ENCODE data around the gene GSTM4. TPM values are rescaled to one million over a fixed set of nuclear protein-coding genes. Genes with fewer than 3 reads are reported as not detected.

Gene GSTM4
- total and polyA plus RNA-seq, 2 donors (not counting 1 experiment from before 2014, with no cell fraction given), result 17.7 to 30.8 TPM

DNA sequence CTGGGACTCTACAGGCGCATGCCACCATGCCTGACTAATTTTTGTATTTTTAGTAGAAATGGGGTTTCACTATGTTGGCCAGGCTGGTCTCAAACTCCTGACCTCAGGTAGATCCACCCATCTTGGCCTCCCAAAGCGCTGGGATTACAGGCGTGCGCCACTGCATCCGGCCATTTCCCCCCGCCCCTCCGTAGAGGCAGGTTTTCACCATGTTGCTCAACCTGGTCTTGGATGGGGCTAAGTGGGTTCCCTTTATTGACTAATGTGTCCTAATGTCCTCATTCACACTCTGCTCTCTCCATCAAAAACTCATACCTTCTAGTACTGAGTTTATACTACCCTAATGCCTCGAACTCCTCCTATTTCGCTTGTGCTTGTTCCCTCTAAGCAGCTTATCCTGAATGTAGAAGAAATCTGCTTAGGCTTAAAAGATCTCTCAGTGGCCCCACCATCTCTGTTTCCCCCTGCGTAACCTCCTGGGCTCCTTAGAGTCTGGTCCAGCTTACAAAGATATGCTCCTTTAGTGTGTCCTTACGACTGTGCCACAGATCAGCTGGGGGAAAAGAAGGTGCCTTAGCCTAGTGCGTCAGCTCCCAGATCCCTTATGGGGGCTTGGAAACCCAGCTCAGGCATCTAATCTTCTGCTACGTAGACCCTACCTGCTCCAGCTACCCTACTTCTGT, 44.5 kb upstream of the GSTM4 start:
- Histone ChIP-seq H4K20me1 (ENCODE audit: control insufficient read depth, extremely low read depth, insufficient read depth, low read length) (no peaks in the 10 kb centered on the region), H3K4me3 (replicated peaks in 1 of 4; ENCODE audit: control extremely low read depth in 1 of 4, insufficient read depth in 1 of 4, low read depth in 3 of 4, low read length in 4 of 4) (no peak overlapping the region), H3K9ac (ENCODE audit: insufficient read depth, low read length) (no peak overlapping the region), H3K36me3 (ENCODE audit: control insufficient read depth, insufficient read depth, low read length) (no peaks in the 10 kb centered on the region), H3K27me3 (ENCODE audit: control insufficient read depth, insufficient read depth, low read length) (no peaks in the 10 kb centered on the region), H3K27ac (ENCODE audit: insufficient read depth, low read length) (no peak overlapping the region), H2AFZ (ENCODE audit: low read length) (no peak overlapping the region), H3K4me1 (ENCODE audit: control insufficient read depth, extremely low read depth, insufficient read depth, low read length) (peaks cover 12% of the 10 kb centered on the region), H3K4me2 (ENCODE audit: extremely low read depth, insufficient read depth, low read length) (no peak overlapping the region), H3K79me2 (ENCODE audit: control insufficient read depth, insufficient read depth, low read length) (no peaks in the 10 kb centered on the region), H3K9me3 (ENCODE audit: control insufficient read depth, insufficient read depth, low read depth, low read length) (no peaks in the 10 kb centered on the region)
- TF ChIP-seq, protein P1, sequence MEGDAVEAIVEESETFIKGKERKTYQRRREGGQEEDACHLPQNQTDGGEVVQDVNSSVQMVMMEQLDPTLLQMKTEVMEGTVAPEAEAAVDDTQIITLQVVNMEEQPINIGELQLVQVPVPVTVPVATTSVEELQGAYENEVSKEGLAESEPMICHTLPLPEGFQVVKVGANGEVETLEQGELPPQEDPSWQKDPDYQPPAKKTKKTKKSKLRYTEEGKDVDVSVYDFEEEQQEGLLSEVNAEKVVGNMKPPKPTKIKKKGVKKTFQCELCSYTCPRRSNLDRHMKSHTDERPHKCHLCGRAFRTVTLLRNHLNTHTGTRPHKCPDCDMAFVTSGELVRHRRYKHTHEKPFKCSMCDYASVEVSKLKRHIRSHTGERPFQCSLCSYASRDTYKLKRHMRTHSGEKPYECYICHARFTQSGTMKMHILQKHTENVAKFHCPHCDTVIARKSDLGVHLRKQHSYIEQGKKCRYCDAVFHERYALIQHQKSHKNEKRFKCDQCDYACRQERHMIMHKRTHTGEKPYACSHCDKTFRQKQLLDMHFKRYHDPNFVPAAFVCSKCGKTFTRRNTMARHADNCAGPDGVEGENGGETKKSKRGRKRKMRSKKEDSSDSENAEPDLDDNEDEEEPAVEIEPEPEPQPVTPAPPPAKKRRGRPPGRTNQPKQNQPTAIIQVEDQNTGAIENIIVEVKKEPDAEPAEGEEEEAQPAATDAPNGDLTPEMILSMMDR (conservative IDR thresholded peaks at IDR 0.05 in 1 of 2, IDR thresholded peaks at IDR 0.05 in 1 of 2; ENCODE audit: low read depth in 1 of 2, low read length in 2 of 2), result no peak
- TF ChIP-seq EZH2 (IDR thresholded peaks at IDR 0.05; ENCODE audit: low read length, missing control alignments), result no peak
- DNase-seq (ENCODE audit: low read depth in 2 of 2), result no peak

DNA sequence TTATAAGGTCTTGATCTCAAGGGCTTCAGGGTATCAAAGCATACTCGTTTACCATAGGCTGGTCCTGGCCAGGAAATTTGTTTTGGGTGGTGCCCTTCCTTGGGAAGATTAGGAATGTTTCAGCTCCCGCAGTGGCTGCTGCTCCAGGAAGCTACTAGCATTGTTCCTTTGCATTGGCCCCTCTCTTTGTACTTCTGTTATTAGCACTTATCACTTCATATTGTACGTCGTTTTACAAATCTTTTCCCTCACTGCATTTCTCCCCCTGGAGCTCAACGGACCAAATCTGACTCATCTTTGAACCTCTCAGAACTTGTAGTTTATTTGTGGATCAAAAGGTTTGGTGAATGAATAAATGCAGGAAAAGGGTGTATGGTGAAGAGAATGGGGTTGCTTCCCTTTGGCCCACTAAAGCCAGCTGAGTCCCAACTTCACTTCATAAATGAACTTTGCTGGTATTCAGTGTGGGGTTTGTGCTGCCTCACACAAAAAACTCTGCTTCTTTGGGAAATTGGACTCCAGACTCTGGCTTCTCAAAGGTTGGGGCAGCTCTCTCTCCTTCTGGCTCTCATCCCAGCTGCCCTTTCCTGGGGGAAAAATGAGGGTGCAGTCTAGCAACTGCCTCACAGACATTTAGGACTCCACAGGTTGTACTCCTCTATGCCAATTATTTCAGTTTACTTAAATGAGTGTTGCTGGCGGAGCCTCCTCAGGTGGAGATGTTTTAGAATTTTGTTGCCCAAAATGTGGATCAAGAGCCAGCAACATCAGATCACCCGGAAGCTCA, 42.3 kb upstream of the GSTM4 start:
- Histone ChIP-seq H3K9me3 (ENCODE audit: control insufficient read depth, insufficient read depth, low read depth, low read length) (no peaks in the 10 kb centered on the region), H3K27me3 (ENCODE audit: control insufficient read depth, insufficient read depth, low read length) (no peaks in the 10 kb centered on the region), H3K4me3 (replicated peaks in 1 of 4; ENCODE audit: control extremely low read depth in 1 of 4, insufficient read depth in 1 of 4, low read depth in 3 of 4, low read length in 4 of 4) (no peak overlapping the region), H3K4me1 (ENCODE audit: control insufficient read depth, extremely low read depth, insufficient read depth, low read length) (peaks cover 19% of the 10 kb centered on the region), H4K20me1 (ENCODE audit: control insufficient read depth, extremely low read depth, insufficient read depth, low read length) (no peaks in the 10 kb centered on the region), H2AFZ (ENCODE audit: low read length) (no peak overlapping the region), H3K4me2 (ENCODE audit: extremely low read depth, insufficient read depth, low read length) (peak overlapping the region; percentile 48), H3K36me3 (ENCODE audit: control insufficient read depth, insufficient read depth, low read length) (no peaks in the 10 kb centered on the region), H3K27ac (ENCODE audit: insufficient read depth, low read length) (no peak overlapping the region), H3K79me2 (ENCODE audit: control insufficient read depth, insufficient read depth, low read length) (no peaks in the 10 kb centered on the region), H3K9ac (ENCODE audit: insufficient read depth, low read length) (no peak overlapping the region)
- no peak for TF ChIP-seq EZH2 (IDR thresholded peaks at IDR 0.05; ENCODE audit: low read length, missing control alignments)
- TF ChIP-seq, protein P1 (conservative IDR thresholded peaks at IDR 0.05 in 1 of 2, IDR thresholded peaks at IDR 0.05 in 1 of 2; ENCODE audit: low read depth in 1 of 2, low read length in 2 of 2), result no peak
- peak; percentile 62 to 79 for DNase-seq (ENCODE audit: low read depth in 2 of 2)

DNA sequence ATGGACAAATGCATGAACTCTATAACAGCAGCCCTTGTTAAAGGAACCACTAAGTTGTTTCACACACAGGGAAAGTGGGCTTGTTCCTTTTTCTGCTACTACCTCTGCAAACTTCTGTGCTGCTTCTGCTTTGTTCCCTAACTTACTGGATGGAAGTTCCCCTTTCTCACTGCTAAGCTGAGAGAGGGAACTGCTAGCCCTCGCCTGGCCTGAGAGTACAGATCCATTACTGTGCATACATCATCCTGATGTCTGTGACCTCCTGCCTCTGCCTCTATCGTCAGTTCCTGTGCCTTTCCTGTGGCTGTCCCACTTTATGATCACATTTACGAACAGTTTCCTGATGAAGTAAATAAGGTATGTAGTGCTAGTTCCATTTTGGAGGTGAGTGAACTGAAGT, 40.0 kb upstream of the GSTM4 start:
- H4K20me1 ChIP-seq (ENCODE audit: control insufficient read depth, extremely low read depth, insufficient read depth, low read length), result no peaks in the 10 kb centered on the region
- H3K27me3 ChIP-seq (ENCODE audit: control insufficient read depth, insufficient read depth, low read length), result no peaks in the 10 kb centered on the region
- no peak overlapping the region for H3K9ac ChIP-seq (ENCODE audit: insufficient read depth, low read length)
- no peaks in the 10 kb centered on the region for H3K36me3 ChIP-seq (ENCODE audit: control insufficient read depth, insufficient read depth, low read length)
- H3K4me2 ChIP-seq (ENCODE audit: extremely low read depth, insufficient read depth, low read length), result no peak overlapping the region
- no peak for DNase-seq (ENCODE audit: low read depth in 2 of 2)
- TF ChIP-seq, protein P1 (conservative IDR thresholded peaks at IDR 0.05 in 1 of 2, IDR thresholded peaks at IDR 0.05 in 1 of 2; ENCODE audit: low read depth in 1 of 2, low read length in 2 of 2), result no peak
- no peak for TF ChIP-seq EZH2 (IDR thresholded peaks at IDR 0.05; ENCODE audit: low read length, missing control alignments)
- H3K4me1 ChIP-seq (ENCODE audit: control insufficient read depth, extremely low read depth, insufficient read depth, low read length), result peaks cover 19% of the 10 kb centered on the region
- no peaks in the 10 kb centered on the region for H3K9me3 ChIP-seq (ENCODE audit: control insufficient read depth, insufficient read depth, low read depth, low read length)
- no peak overlapping the region for H3K4me3 ChIP-seq (replicated peaks in 1 of 4; ENCODE audit: control extremely low read depth in 1 of 4, insufficient read depth in 1 of 4, low read depth in 3 of 4, low read length in 4 of 4)
- H3K79me2 ChIP-seq (ENCODE audit: control insufficient read depth, insufficient read depth, low read length), result peaks cover 5% of the 10 kb centered on the region
- H3K27ac ChIP-seq (ENCODE audit: insufficient read depth, low read length), result no peak overlapping the region
- no peak overlapping the region for H2AFZ ChIP-seq (ENCODE audit: low read length)
